GM18909 (cell line): ENCODE results near the gene DCP1A.
"Not testable (repeated sequence)": the region's sequence is repeated elsewhere in the genome, so short reads cannot be mapped to it uniquely, and the experiment has no call there.

Experiments
- ATAC-seq: cut with Tn5 transposase; IDR thresholded peaks from one replicate; pipeline ENCODE4 v1.9.1; 2021; ENCODE audit warnings: mild to moderate bottlenecking; ENCODE audit not compliant: unreplicated experiment, poor library complexity

The DCP1A gene

GRCh38 chr3:53331871-53332270 is 15.5 kb downstream of the DCP1A start:
- no peak for ATAC-seq

- no peak for ATAC-seq
Measured at GRCh38 chr3:53329897-53330296, 17.4 kb downstream of the DCP1A start.

- no peak for ATAC-seq
Measured at GRCh38 chr3:53328746-53329145, 18.6 kb downstream of the DCP1A start.

- ATAC-seq: not testable (repeated sequence)
Measured at GRCh38 chr3:53327986-53328385, 19.4 kb downstream of the DCP1A start.

GRCh38 chr3:53324105-53324504 is 23.2 kb downstream of the DCP1A start:
- no peak for ATAC-seq

- ATAC-seq: no peak
Measured at GRCh38 chr3:53320697-53321096, 26.6 kb downstream of the DCP1A start.

- no peak for ATAC-seq
Measured at GRCh38 chr3:53318522-53318921, 28.8 kb downstream of the DCP1A start.

GRCh38 chr3:53312832-53313231 is 34.5 kb downstream of the DCP1A start:
- ATAC-seq: no peak

- ATAC-seq: no peak
Measured at GRCh38 chr3:53311882-53312281, 35.5 kb downstream of the DCP1A start.

- no peak for ATAC-seq
Measured at GRCh38 chr3:53303957-53304356, 43.4 kb downstream of the DCP1A start.

- no peak for ATAC-seq
Measured at GRCh38 chr3:53303549-53303948, 43.8 kb downstream of the DCP1A start.

- no peak for ATAC-seq
Measured at GRCh38 chr3:53300826-53301225, 46.5 kb downstream of the DCP1A start.

- not testable (repeated sequence) for ATAC-seq
Measured at GRCh38 chr3:53299611-53300023, 47.7 kb downstream of the DCP1A start.

GRCh38 chr3:53295410-53295809 is 51.9 kb downstream of the DCP1A start:
- ATAC-seq: no peak

GRCh38 chr3:53293867-53294266 is 53.5 kb downstream of the DCP1A start:
- no peak for ATAC-seq

- ATAC-seq: no peak
Measured at GRCh38 chr3:53288214-53288613, 59.1 kb downstream of the DCP1A start.

- ATAC-seq: no peak
Measured at GRCh38 chr3:53287131-53287629, 60.2 kb downstream of the DCP1A start.

GRCh38 chr3:53286727-53287126 is 60.6 kb downstream of the DCP1A start:
- no peak for ATAC-seq

GRCh38 chr3:53282581-53282980 is 64.8 kb downstream of the DCP1A start:
- no peak for ATAC-seq

GRCh38 chr3:53278667-53279066 is 68.7 kb downstream of the DCP1A start:
- ATAC-seq: no peak

GRCh38 chr3:53274938-53275605 is 72.3 kb downstream of the DCP1A start:
- ATAC-seq: no peak

GRCh38 chr3:53273146-53273670 is 74.1 kb downstream of the DCP1A start:
- ATAC-seq: no peak
